Hepatocyte (in vitro differentiated cells): Measurements from ENCODE around the gene DCBLD1.

Source experiments
- CTCF ChIP-seq: fragments of 200-600 bp; sonication (generic); IDR thresholded peaks from 2 replicates; pipeline ENCODE4 v1.5.1; 2016; ENCODE audit warnings: antibody characterized with exemption, mild to moderate bottlenecking; ENCODE audit not compliant: poor library complexity
- EZH2 ChIP-seq: fragments of 200-600 bp; sonication (generic); IDR thresholded peaks from 2 replicates; pipeline ENCODE4 v1.6.1; 2016; ENCODE audit warnings: antibody characterized with exemption, mild to moderate bottlenecking, borderline replicate concordance
- EZH2phosphoT487 ChIP-seq: fragments of 200-600 bp; sonication (generic); IDR thresholded peaks from one replicate; pipeline ENCODE4 v1.6.1; 2018; ENCODE audit warnings: antibody characterized with exemption, mild to moderate bottlenecking, low read depth, moderate library complexity; ENCODE audit not compliant: unreplicated experiment, severe bottlenecking

- no peak for TF ChIP-seq CTCF
- TF ChIP-seq EZH2 = no peak
- TF ChIP-seq EZH2phosphoT487 = no peak
Measured at GRCh38 chr6:117448011-117448410, 34.5 kb upstream of the DCBLD1 start.
